Lung (tissue), 12 donors: Measurements from ENCODE around the gene BANK1. TPM values are rescaled to one million over a fixed set of nuclear protein-coding genes. Genes with fewer than 3 reads are reported as not detected.

Experiments used
- ATAC-seq: fragments of 200-7000 bp; cut with Tn5 transposase; one replicate; pipeline ENCODE4 v1.9.1; 2020; ENCODE audit warnings: moderate number of reproducible peaks; ENCODE audit not compliant: insufficient read depth, low FRiP score
- DNase-seq, 3 donors: peaks; one replicate each; pipeline ENCODE4 v3.0.0-alpha.2; 2013 to 2017
- H3K27ac ChIP-seq, 2 donors: one replicate each; pipeline ENCODE4 v1.5.1; 2013; ENCODE audit warnings: mild to moderate bottlenecking in 2 of 2, moderate library complexity in 2 of 2, control low read depth in 1 of 2, inconsistent platforms in 1 of 2, low read depth in 1 of 2, low read length in 1 of 2
- H3K27me3 ChIP-seq, 3 donors: one replicate each; pipeline ENCODE4 v1.5.1; 2013; ENCODE audit warnings: low read length in 2 of 3; ENCODE audit not compliant: control insufficient read depth in 3 of 3, insufficient read depth in 3 of 3
- H3K36me3 ChIP-seq, 4 donors: one replicate each; pipeline ENCODE4 v1.5.1; 2013; ENCODE audit warnings: low read length in 4 of 4, mild to moderate bottlenecking in 1 of 4, moderate library complexity in 1 of 4; ENCODE audit not compliant: control insufficient read depth in 4 of 4, insufficient read depth in 4 of 4
- H3K4me1 ChIP-seq, 5 donors: one replicate each; pipeline ENCODE4 v1.5.1; 2013; ENCODE audit warnings: low read length in 5 of 5, mild to moderate bottlenecking in 2 of 5, moderate library complexity in 1 of 5; ENCODE audit not compliant: control insufficient read depth in 5 of 5, insufficient read depth in 5 of 5
- H3K4me3 ChIP-seq: one replicate; pipeline ENCODE4 v1.5.1; 2013; ENCODE audit warnings: mild to moderate bottlenecking, control low read depth, moderate library complexity
- H3K9ac ChIP-seq, 2 donors: one replicate each; pipeline ENCODE4 v1.5.1; 2013; ENCODE audit warnings: low read length in 2 of 2, control low read depth in 1 of 2; ENCODE audit not compliant: insufficient read depth in 1 of 2
- H3K9me3 ChIP-seq, 4 donors: one replicate each; pipeline ENCODE4 v1.5.1; 2013; ENCODE audit warnings: low read length in 3 of 4, mild to moderate bottlenecking in 1 of 4, moderate library complexity in 1 of 4; ENCODE audit not compliant: control insufficient read depth in 4 of 4, insufficient read depth in 3 of 4
- WGBS, 2 donors: extraction: QIAGEN DNeasy Blood & Tissue Kit; methylation state at CpG; one replicate each; pipeline ENCODE4 v1.1.7; 2013; 5-methylcytosine and 5-hydroxymethylcytosine counted together
- polyA plus RNA-seq, 2 donors: library from polyadenylated mRNA; stranded (reverse); fragments of 200-250 nt; gene quantifications; one replicate each; pipeline ENCODE4 v1.2.1, GENCODE V29; 2013
- total RNA-seq, 2 donors: library from RNA; depleted of rRNA in 1 of 2; stranded (reverse); fragments of >200 nt in 1 of 2; gene quantifications; one replicate each; pipeline ENCODE4 v1.2.1, GENCODE V29; 2014 to 2021
- TF ChIP-seq, protein P1 (sequence below): IDR thresholded peaks from 2 replicates; pipeline ENCODE4 v1.5.1; 2012; ENCODE audit warnings: mild to moderate bottlenecking; ENCODE audit errors: control extremely low read depth, extremely low read depth
- donor health status: control.
- donor health status: control.
- donor health status: Bipolar disorder and iron deficiency.
- donor health status: healthy.
- donor health status: DM: yes; HTN: yes; CAD: no.

Gene BANK1
- total and polyA plus RNA-seq, 4 donors = 7.0 to 20.5 (median 8.9) TPM

DNA sequence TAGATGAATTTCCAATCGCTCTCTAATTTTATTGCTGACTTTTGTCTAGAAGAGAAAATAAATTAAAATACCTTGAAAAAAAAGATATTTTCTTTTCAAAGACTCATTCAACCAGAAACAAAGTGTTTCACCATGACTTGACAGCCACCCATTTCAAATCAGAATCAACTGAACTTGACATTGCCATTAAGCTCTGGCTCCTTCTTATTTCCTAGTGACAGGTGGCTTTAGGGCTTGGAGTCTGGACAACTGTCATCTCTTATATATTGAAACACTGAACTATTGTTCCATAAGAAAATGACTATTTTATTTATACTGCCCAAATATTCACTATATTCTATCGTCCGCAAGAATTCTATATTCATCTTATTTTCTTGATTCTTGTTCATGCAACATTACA is 325.6 kb downstream of the BANK1 start:
- Histone ChIP-seq H3K27ac (no peak overlapping the region), H3K36me3 (no peaks in the 10 kb centered on the region), H3K9ac (no peak overlapping the region), H3K4me3 (no peak overlapping the region), H3K27me3 (no peaks in the 10 kb centered on the region), H3K4me1 (no peaks in the 10 kb centered on the region), H3K9me3 (no peaks in the 10 kb centered on the region)
- 96 to 98% methylated on average over 3 of the region's 3 CpGs for WGBS, 2 donors
- ATAC-seq (no peak), DNase-seq (no peak)
- TF ChIP-seq, protein P1, sequence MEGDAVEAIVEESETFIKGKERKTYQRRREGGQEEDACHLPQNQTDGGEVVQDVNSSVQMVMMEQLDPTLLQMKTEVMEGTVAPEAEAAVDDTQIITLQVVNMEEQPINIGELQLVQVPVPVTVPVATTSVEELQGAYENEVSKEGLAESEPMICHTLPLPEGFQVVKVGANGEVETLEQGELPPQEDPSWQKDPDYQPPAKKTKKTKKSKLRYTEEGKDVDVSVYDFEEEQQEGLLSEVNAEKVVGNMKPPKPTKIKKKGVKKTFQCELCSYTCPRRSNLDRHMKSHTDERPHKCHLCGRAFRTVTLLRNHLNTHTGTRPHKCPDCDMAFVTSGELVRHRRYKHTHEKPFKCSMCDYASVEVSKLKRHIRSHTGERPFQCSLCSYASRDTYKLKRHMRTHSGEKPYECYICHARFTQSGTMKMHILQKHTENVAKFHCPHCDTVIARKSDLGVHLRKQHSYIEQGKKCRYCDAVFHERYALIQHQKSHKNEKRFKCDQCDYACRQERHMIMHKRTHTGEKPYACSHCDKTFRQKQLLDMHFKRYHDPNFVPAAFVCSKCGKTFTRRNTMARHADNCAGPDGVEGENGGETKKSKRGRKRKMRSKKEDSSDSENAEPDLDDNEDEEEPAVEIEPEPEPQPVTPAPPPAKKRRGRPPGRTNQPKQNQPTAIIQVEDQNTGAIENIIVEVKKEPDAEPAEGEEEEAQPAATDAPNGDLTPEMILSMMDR = no peak

DNA sequence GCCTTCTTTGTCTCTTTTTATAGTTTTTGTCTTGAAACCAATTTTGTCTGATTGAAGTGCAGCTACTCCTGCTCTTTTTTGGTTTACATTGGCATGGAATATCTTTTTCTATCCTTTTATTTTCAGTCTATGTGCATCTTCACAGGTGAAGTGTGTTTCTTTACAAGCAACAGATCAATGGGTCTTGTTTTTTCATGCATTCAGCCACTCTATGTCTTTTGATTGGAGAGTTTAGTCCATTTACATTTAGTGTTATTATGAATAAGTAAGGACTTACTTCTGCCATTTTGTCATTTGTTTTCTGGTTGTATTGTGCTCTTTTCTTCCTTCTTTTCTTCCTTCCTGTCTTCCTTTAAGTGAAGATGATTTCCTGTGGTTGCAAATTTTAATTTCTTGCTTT is 330.3 kb downstream of the BANK1 start:
- Histone ChIP-seq H3K9me3 (no peaks in the 10 kb centered on the region), H3K36me3 (no peaks in the 10 kb centered on the region), H3K4me1 (no peaks in the 10 kb centered on the region), H3K9ac (no peak overlapping the region), H3K27me3 (no peaks in the 10 kb centered on the region), H3K27ac (no peak overlapping the region), H3K4me3 (no peak overlapping the region)
- ATAC-seq (no peak), DNase-seq (no peak)
- TF ChIP-seq, protein P1 = no peak
